Activated CD8-positive, alpha-beta T cell treated with anti-CD3 and anti-CD28 coated beads for 36 hours (primary cell): ENCODE measurements around the gene ZBTB44. TPM values are rescaled to one million over a fixed set of nuclear protein-coding genes. Genes with fewer than 3 reads are reported as not detected.

Source experiments
- ATAC-seq: fragments of 200-7000 bp; cut with Tn5 transposase; one replicate; pipeline ENCODE4 v1.10.0; 2021; ENCODE audit warnings: mild to moderate bottlenecking, moderate library complexity
- CTCF ChIA-PET: fragments of 350-600 bp; sonication (Branson Sonifier 250); formaldehyde crosslinking; loops from one replicate; lab custom pipeline; 2021; ENCODE audit warnings: antibody characterized with exemption; lab: Charles Lee
- POLR2A ChIA-PET: fragments of 350-600 bp; sonication (Branson Sonifier 250); formaldehyde crosslinking; loops from one replicate; lab custom pipeline; 2021; ENCODE audit warnings: antibody characterized with exemption; lab: Charles Lee
- DNase-seq: peaks from one replicate; pipeline ENCODE4 v3.0.0-alpha.2; 2020
- H3K27ac Mint-ChIP-seq: one replicate; pipeline ENCODE4 v1.8.0; 2021; ENCODE audit warnings: mild to moderate bottlenecking, mixed read lengths
- H3K27me3 Mint-ChIP-seq: one replicate; pipeline ENCODE4 v1.8.0; 2021; ENCODE audit warnings: mixed read lengths
- H3K36me3 Mint-ChIP-seq: one replicate; pipeline ENCODE4 v1.8.0; 2021; ENCODE audit warnings: low read depth, mixed read lengths
- H3K4me1 Mint-ChIP-seq: one replicate; pipeline ENCODE4 v1.8.0; 2021; ENCODE audit warnings: low read depth, mixed read lengths
- H3K4me3 Mint-ChIP-seq: one replicate; pipeline ENCODE4 v1.8.0; 2021; ENCODE audit warnings: mild to moderate bottlenecking, moderate library complexity, mixed read lengths
- H3K9me3 Mint-ChIP-seq: one replicate; pipeline ENCODE4 v1.8.0; 2021; ENCODE audit warnings: mixed read lengths
- CTCF ChIP-seq: fragments of 200-600 bp; IDR thresholded peaks from one replicate; pipeline ENCODE4 v1.8.0; 2022; ENCODE audit warnings: antibody characterized with exemption, mild to moderate bottlenecking
- intact Hi-C: fragments of 100-400 bp; cut with micrococcal nuclease; formaldehyde crosslinking; loops from one replicate; pipeline ENCODE4 v1.10.0; 2022
- total RNA-seq, 2 experiments: library from RNA; stranded (reverse); gene quantifications; one replicate each; pipeline ENCODE4 v1.2.3, GENCODE V29; 2021

Gene ZBTB44
- total RNA-seq, 2 experiments from 2014 or later, result 43.0 to 43.7 TPM

GRCh38 chr11:130318031-130318673, 3.4 kb upstream of the ZBTB44 start:
- DNase-seq, result no peak
- Mint-ChIP-seq H3K36me3 (peaks cover 4% of the 10 kb centered on the region), H3K27me3 (no peaks in the 10 kb centered on the region), H3K9me3 (peaks cover 10% of the 10 kb centered on the region), H3K4me1 (peaks cover 10% of the 10 kb centered on the region), H3K4me3 (no peak overlapping the region), H3K27ac (no peak overlapping the region)
- no peak for ATAC-seq
- intact Hi-C loops, result no loop called here
- ChIA-PET CTCF (no interaction called here), POLR2A (interaction anchor here (0.6 kb wide), 1 partner anchor 15 kb away, joined by 3 read pairs; no protein-coding TSS in a partner anchor)
- TF ChIP-seq CTCF, result no peak

- Mint-ChIP-seq H3K27me3 (no peaks in the 10 kb centered on the region), H3K4me3 (peak overlapping the region; percentile 92), H3K27ac (peak overlapping the region; percentile 97), H3K9me3 (no peaks in the 10 kb centered on the region), H3K4me1 (peaks cover 27% of the 10 kb centered on the region), H3K36me3 (peaks cover 9% of the 10 kb centered on the region)
- DNase-seq (peak; percentile 67), ATAC-seq (peak; percentile 37)
- POLR2A ChIA-PET, result no interaction called here
- TF ChIP-seq CTCF, result peak; percentile 29
- intact Hi-C loops, result no loop called here
- CTCF ChIA-PET, result no interaction called here
Measured at GRCh38 chr11:130315354-130315970, 745 bp upstream of the ZBTB44 start.

GRCh38 chr11:130314184-130314749, 450 bp downstream of the ZBTB44 start:
- H3K4me1 Mint-ChIP-seq, result peaks cover 34% of the 10 kb centered on the region
- CTCF ChIA-PET, result no interaction called here
- peak overlapping the region; percentile 98 for H3K27ac Mint-ChIP-seq
- intact Hi-C loops, result no loop called here
- H3K4me3 Mint-ChIP-seq, result peak overlapping the region; percentile 97
- no peaks in the 10 kb centered on the region for H3K27me3 Mint-ChIP-seq
- DNase-seq, result no peak
- H3K9me3 Mint-ChIP-seq, result no peaks in the 10 kb centered on the region
- POLR2A ChIA-PET, result interaction anchor here (0.7 kb wide), 1 partner anchor 12 kb away, joined by 3 read pairs; no protein-coding TSS in a partner anchor
- peak; percentile 66 for ATAC-seq
- no peak for TF ChIP-seq CTCF
- peaks cover 11% of the 10 kb centered on the region for H3K36me3 Mint-ChIP-seq

GRCh38 chr11:130313383-130314183, 1.1 kb downstream of the ZBTB44 start:
- DNase-seq (no peak), ATAC-seq (no peak)
- POLR2A ChIA-PET, result interaction anchor here (0.7 kb wide), 2 partner anchors 11 to 96 kb away, joined by 3 read pairs; no protein-coding TSS in a partner anchor
- intact Hi-C loops, result no loop called here
- H3K27me3 Mint-ChIP-seq, result no peaks in the 10 kb centered on the region
- CTCF ChIA-PET, result no interaction called here
- peaks cover 18% of the 10 kb centered on the region for H3K36me3 Mint-ChIP-seq
- peaks cover 41% of the 10 kb centered on the region for H3K4me1 Mint-ChIP-seq
- H3K4me3 Mint-ChIP-seq, result peak overlapping the region; percentile 97
- H3K27ac Mint-ChIP-seq, result peak overlapping the region; percentile 98
- no peak for TF ChIP-seq CTCF
- no peaks in the 10 kb centered on the region for H3K9me3 Mint-ChIP-seq
